GM18526 (cell line): ENCODE measurements around the gene CFAP61.

Experiments
- POLR2A ChIP-seq: IDR thresholded peaks from 3 replicates; pipeline ENCODE4 v1.6.1; 2011; ENCODE audit not compliant: insufficient read length; ENCODE audit errors: extremely low read depth

CFAP61 gene

DNA sequence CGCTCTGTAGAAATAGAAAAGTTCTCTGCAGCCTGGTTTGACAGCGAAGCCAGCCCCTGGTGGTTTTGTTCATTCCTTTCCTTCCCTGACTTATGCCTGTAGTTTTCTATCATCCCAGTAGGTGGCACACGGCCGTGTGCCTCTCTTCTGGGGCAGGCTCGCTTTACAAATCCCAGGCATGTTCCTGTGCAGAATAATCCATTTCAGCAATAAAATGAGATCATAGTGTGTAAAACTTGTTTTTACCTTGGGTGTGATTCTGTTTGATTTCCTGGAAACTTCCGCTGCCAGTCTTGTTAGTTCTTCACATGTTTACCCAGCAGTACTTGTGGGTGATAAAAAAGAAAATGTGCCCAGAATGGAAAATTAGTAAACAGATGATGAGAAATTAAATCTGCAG lies 308.1 kb downstream of the CFAP61 start:
- TF ChIP-seq POLR2A: no peak

GRCh38 chr20:20362774-20363433 lies 310.6 kb downstream of the CFAP61 start:
- no peak for TF ChIP-seq POLR2A

- no peak for TF ChIP-seq POLR2A
Measured at GRCh38 chr20:20363434-20363798, 311.1 kb downstream of the CFAP61 start.

DNA sequence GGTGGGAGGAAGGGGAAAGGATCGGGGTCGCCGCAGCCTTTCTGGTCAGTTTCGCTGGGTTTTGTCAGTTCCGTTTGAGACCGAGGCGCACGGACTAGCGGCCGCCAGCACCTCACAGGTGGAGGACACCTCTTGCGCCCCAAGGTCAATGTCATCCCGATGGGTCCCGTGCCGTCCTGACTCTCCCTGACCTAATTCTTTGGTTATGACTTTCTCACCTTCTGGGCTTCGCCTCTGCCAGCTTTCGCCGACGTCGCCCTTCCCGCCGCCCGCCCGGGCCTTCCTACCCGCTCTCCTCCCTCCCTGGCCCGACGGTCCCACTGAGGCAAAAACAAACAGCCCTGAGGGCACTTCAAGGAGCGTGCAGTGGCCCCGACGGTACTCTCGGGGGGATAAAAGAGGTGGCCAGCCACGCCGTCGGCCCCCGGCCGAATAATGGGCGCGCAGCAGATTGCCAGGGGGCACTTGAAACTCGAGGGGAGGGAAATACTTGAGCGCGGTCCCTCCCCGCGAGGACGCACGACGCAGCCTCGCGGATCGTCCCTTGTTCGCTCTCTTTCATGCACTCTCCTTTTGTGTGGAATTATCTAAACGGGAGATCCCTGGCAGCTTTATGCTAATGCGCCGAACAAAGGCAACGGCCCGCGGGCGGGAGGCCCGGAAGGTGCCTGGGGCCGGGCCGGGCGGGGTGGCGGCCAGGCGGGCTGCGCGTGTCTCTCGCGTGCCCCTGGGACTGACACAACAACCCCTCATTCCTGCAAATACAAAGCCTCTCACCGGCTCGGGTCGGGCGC lies 311.7 kb downstream of the CFAP61 start:
- no peak for TF ChIP-seq POLR2A

DNA sequence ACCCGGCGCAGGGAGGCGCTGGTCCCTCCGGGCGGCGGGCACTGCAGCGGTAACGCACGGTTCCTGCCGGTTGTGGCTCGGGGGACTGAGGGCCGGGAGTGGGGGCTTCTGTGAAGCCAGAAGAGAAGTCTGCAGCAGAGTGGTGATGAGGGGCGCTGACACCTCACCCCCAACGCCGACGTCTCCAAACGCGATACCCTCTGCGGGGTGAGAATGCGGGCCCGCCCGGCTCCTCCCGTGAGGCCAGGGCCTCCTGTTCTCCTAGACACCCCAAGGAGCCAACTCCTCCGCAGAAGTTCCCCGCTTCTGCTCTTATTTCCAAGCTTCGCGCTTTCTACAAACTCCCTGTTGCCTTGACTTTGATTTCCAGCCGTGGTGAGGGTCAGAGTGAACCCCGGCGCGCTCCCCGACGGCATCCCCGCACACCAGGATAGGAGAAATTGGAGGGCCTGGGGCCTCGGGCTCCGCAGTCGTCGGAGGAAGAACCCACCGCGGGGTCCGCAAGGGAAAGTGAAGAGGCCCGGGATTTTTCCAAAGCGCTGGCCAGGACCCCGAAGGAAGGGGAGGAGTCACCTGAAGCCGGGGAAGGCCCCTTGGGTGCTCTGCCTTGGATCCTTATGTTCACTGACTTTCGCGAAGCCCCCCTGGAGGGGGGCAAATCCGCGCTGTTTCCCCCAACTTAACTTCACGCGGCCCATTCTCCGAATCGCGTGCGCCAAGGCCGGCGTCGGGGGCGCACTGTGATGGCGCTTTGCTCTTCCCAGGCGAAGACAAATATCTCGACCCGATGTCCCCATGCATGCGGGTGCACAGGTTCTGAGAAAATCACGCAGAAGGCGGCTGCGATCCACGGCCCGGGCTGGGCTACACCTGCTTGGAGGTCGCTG lies 312.5 kb downstream of the CFAP61 start:
- TF ChIP-seq POLR2A: no peak

DNA sequence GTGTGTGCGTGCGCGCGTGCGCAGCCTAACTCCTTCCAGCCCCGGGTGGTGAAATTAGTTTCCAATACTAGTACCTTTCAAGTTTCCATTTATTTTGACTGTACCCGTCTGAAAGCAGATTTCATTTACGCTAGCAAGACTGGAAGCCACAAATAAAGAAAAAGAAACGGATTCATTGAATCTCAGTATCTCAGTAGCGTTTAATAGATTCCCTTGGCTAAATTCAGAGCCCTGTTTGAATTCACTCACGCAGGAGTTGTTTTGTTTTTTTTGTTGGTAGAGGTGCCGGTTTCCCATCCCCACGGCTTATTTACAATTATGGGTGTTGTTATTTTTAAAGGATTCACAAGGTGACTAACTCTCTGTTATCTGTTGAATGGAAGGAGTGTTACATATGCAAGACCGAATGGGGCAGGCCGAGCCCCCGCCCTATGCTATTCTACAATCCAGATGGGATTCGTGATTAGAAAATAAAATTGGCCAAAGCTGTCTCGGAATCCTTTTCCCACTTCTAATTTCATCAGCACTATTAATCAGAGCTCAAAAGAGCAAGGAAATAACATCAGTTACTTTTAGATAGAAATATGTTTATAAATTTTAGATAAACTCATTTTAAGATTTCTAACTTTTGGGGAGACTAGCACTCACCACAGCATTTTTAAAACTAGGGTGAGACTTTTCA lies 313.3 kb downstream of the CFAP61 start:
- TF ChIP-seq POLR2A: no peak

DNA sequence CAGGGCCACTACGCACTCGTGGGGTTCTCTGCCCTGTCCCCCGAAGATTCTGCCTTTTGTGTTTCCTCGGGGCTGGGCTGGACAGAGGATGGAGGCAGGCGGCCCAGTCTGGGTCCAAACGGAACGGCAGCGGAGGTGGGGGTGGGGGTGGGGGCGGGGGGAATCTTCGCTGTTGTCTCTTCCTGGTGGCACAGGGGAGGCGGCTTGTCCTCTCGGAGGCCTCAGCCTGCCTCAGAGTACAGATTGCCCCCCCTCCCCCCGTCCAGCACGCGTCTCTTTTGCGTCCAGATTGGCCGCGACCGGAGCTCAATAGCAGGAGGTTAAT lies 314.2 kb downstream of the CFAP61 start:
- TF ChIP-seq POLR2A: no peak

- no peak for TF ChIP-seq POLR2A
Measured at GRCh38 chr20:20366876-20367574, 314.7 kb downstream of the CFAP61 start.

DNA sequence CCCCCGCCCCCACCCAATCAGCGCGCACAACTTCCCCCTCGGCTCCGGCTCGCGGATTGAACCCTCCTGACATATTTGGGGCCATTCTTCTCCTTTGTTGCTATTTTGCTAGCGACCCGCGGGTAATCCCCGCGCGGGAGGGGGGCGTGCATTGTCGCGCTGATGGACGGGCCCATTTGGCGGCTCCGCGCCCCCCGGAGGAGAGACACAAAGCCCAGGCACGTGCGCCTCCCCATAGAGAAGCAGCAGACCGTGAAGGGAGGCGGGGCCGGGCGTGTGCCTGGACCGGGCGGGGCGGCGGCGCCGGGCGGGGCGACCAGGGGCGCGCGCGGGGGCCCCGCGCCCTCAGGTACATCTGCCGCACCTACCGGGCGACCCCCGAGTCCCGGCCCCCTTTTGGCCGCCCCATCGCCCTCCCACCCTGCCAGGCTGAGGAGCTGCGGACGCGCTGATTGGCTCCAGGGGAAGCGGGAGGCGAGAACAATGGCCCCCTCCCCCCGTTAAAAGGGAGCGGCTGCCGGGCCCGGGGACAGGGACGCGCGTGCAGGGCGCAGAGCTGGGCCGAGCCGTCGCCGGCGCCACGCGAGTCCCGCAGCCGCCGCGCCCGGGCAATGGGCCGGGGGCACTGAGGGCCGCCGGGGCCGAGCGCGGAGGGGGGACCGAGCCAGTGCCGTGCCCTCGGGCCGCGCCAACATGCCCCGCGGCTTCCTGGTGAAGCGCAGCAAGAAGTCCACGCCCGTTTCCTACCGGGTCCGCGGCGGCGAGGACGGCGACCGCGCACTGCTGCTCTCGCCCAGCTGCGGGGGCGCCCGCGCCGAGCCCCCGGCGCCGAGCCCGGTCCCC lies 315.5 kb downstream of the CFAP61 start, which contains the start of gene INSM1:
TSS of gene INSM1 (plus strand) at position 530 of the 843 bp plus-strand sequence. CDS start at position 694, 164 bp downstream.
- TF ChIP-seq POLR2A: no peak

GRCh38 chr20:20368418-20369249 lies 316.3 kb downstream of the CFAP61 start:
- no peak for TF ChIP-seq POLR2A

DNA sequence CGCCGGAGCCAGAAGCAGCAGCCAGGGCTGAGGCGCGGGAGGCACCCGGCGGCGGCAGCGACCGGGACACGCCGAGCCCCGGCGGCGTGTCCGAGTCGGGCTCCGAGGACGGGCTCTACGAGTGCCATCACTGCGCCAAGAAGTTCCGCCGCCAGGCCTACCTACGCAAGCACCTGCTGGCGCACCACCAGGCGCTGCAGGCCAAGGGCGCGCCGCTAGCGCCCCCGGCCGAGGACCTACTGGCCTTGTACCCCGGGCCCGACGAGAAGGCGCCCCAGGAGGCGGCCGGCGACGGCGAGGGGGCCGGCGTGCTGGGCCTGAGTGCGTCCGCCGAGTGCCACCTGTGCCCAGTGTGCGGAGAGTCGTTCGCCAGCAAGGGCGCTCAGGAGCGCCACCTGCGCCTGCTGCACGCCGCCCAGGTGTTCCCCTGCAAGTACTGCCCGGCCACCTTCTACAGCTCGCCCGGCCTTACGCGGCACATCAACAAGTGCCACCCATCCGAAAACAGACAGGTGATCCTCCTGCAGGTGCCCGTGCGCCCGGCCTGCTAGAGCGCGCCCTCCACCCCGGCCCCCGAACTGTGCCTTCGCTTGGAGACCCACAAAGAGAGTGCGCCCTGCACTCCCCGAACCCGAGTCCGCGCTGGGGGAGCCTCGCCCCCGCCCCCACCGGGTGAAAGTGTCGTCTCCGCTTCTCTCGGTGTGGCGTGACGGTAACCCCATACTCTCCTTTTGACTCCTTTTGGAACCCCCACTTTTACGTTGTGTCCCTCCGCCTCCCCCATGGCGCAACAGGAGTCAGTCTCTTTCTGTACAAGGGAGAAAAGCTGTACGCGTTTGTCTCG lies 317.1 kb downstream of the CFAP61 start:
- TF ChIP-seq POLR2A: no peak

DNA sequence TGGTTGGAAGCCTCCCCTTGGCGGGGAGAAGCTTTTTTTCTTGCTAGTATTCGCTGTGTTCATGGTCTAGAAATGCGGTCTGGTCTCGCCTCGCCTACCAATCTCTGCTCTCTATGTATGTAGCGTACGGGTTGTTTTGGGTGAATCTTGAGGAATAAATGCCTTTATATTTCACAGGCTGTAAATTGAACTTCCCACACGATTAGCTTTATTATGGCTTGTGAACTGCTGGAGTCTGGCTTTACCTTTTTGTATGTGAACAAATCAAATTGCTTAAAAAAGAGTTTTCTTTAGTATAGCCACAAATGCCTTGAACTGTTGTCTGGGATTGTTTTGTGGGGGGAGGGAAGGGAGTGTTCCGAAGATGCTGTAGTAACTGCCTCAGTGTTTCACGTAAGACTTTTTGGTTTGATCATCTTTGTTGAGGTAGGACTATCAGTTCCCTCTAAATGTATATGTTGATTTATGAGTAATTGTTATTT lies 317.8 kb downstream of the CFAP61 start:
- no peak for TF ChIP-seq POLR2A
